A549 (cell line): Measurements from ENCODE around the gene ZNF593OS. TPM values are rescaled to one million over a fixed set of nuclear protein-coding genes. Genes with fewer than 3 reads are reported as not detected.
A peak's percentile ranks its signal among the peaks of the same experiment; 100 is the strongest.

Experiments
- ATAC-seq, 2 experiments: fragments of 200-7000 bp in 1 of 2; fragments of >200 bp in 1 of 2; cut with Nextera tagmentation in 1 of 2; cut with Tn5 transposase in 1 of 2; 3 replicates each; pipeline versions ENCODE4 v1.8.0 to v1.9.1; 2018 to 2020; ENCODE audit warnings: mild to moderate bottlenecking in 1 of 2, moderate library complexity in 1 of 2
- CTCF ChIA-PET: fragments of 300-600 bp; sonication (Branson Sonifier 250); formaldehyde crosslinking; extraction: SDS; loops from one replicate; lab custom pipeline; 2021; ENCODE audit warnings: antibody characterized with exemption, inconsistent platforms; lab: Yijun Ruan, JAX
- POLR2A ChIA-PET: fragments of 350-600 bp; formaldehyde crosslinking; extraction: SDS; loops from one replicate; lab custom pipeline; 2021; ENCODE audit warnings: antibody characterized with exemption, inconsistent platforms; lab: Yijun Ruan, JAX
- DNase-seq, 2 experiments: peaks; one replicate each; pipeline versions ENCODE4 v3.0.0 to v3.0.0-alpha.2; 2011 to 2016; ENCODE audit warnings: low read depth in 1 of 2, low spot score in 1 of 2
- FAIRE-seq: peaks from 2 replicates; lab custom pipeline; 2011; peaks lifted over from hg19 to GRCh38; lab: Jason Lieb, UNC
- H3K27ac ChIP-seq, 2 experiments: fragments of >200 bp; sonication (Bioruptor Twin); formaldehyde crosslinking; 3 replicates each; pipeline ENCODE4 v1.5.1; 2016 to 2017
- H3K4me1 ChIP-seq: fragments of >200 bp; sonication (Bioruptor Twin); formaldehyde crosslinking; 3 replicates; pipeline ENCODE4 v1.6.1; 2016
- H3K4me2 ChIP-seq: fragments of >200 bp; sonication (Bioruptor Twin); formaldehyde crosslinking; 3 replicates; pipeline ENCODE4 v1.6.1; 2016
- H3K4me3 ChIP-seq: fragments of >200 bp; sonication (Bioruptor Twin); formaldehyde crosslinking; 3 replicates; pipeline ENCODE4 v1.5.1; 2016
- H3K9me3 ChIP-seq: fragments of >200 bp; sonication (Bioruptor Twin); formaldehyde crosslinking; 3 replicates; pipeline ENCODE4 v1.6.1; 2016
- CBX2 ChIP-seq: fragments of 200-600 bp; sonication (generic); IDR thresholded peaks from 2 replicates; pipeline ENCODE4 v1.6.1; 2016; ENCODE audit warnings: low read depth, mild to moderate bottlenecking, borderline replicate concordance
- CEBPB ChIP-seq, 2 experiments: fragments of >200 bp in 1 of 2; sonication (Bioruptor Twin) in 1 of 2; formaldehyde crosslinking in 1 of 2; IDR thresholded peaks; 2 replicates each; pipeline ENCODE4 v1.6.1; 2012 to 2016
- E2F6 ChIP-seq: IDR thresholded peaks from 2 replicates; pipeline ENCODE4 v1.6.1; 2012; ENCODE audit warnings: low read depth, borderline replicate concordance
- EP300 ChIP-seq, 2 experiments: fragments of >200 bp; sonication (Bioruptor Twin); formaldehyde crosslinking; IDR thresholded peaks; 2 replicates in 1 of 2; 3 replicates in 1 of 2; pipeline ENCODE4 v1.6.1; 2016 to 2017
- FOSB ChIP-seq: fragments of 250-450 bp; sonication (Bioruptor Pico); IDR thresholded peaks from 2 replicates; pipeline ENCODE4 v1.5.0; 2020; ENCODE audit warnings: mild to moderate bottlenecking, moderate library complexity
- FOSL2 ChIP-seq, 2 experiments: fragments of 450-650 bp in 1 of 2; fragments of >200 bp in 1 of 2; sonication (Bioruptor Twin) in 1 of 2; formaldehyde crosslinking; IDR thresholded peaks; 2 replicates each; pipeline versions ENCODE4 v1.5.0 to v1.6.1; 2016 to 2020; ENCODE audit warnings: mild to moderate bottlenecking in 1 of 2, moderate library complexity in 1 of 2
- GATA3 ChIP-seq: IDR thresholded peaks from 2 replicates; pipeline ENCODE4 v1.6.1; 2012; ENCODE audit warnings: borderline replicate concordance
- HEYL ChIP-seq: fragments of 250-450 bp; sonication (Bioruptor Pico); IDR thresholded peaks from 2 replicates; pipeline ENCODE4 v1.8.0; 2021; ENCODE audit warnings: mild to moderate bottlenecking, moderate library complexity
- HOXA7 ChIP-seq: fragments of 250-450 bp; sonication (Bioruptor Pico); IDR thresholded peaks from 2 replicates; pipeline ENCODE4 v1.5.0; 2020; ENCODE audit warnings: mild to moderate bottlenecking, moderate library complexity
- HOXB13 ChIP-seq: fragments of 250-450 bp; sonication (Bioruptor Pico); IDR thresholded peaks from 2 replicates; pipeline ENCODE4 v1.5.0; 2020; ENCODE audit warnings: low read depth, mild to moderate bottlenecking, moderate library complexity
- JUNB ChIP-seq: fragments of >200 bp; sonication (Bioruptor Twin); formaldehyde crosslinking; IDR thresholded peaks from 2 replicates; pipeline ENCODE4 v1.6.1; 2016
- MAZ ChIP-seq: fragments of 150-350 bp; IDR thresholded peaks from 2 replicates; pipeline ENCODE4 v1.6.1; 2014; ENCODE audit warnings: antibody characterized with exemption, low read depth, low read length, borderline replicate concordance
- NFE2L2 ChIP-seq: fragments of 150-350 bp; conservative IDR thresholded peaks from 2 replicates; pipeline ENCODE4 v1.6.1; 2014; ENCODE audit warnings: low read length
- NPAS2 ChIP-seq: fragments of 250-450 bp; sonication (Bioruptor Pico); IDR thresholded peaks from 2 replicates; pipeline ENCODE4 v1.8.0; 2022; ENCODE audit warnings: mild to moderate bottlenecking, moderate library complexity, borderline replicate concordance
- NR3C1 ChIP-seq: fragments of >200 bp; sonication (Bioruptor Twin); formaldehyde crosslinking; IDR thresholded peaks from 3 replicates; pipeline ENCODE4 v1.6.1; 2017
- PHF8 ChIP-seq: fragments of 200-600 bp; sonication (generic); IDR thresholded peaks from 2 replicates; pipeline ENCODE4 v1.6.1; 2016; ENCODE audit warnings: low read depth, mild to moderate bottlenecking, antibody characterized with exemption, moderate library complexity, borderline replicate concordance
- POLR2AphosphoS2 ChIP-seq: conservative IDR thresholded peaks from 2 replicates; pipeline ENCODE4 v1.6.1; 2012; ENCODE audit warnings: low read length, improper control_type of control experiment, inconsistent platforms
- RAD21 ChIP-seq, 2 experiments: fragments of >200 bp in 1 of 2; sonication (Bioruptor Twin) in 1 of 2; formaldehyde crosslinking in 1 of 2; IDR thresholded peaks in 1 of 2; conservative IDR thresholded peaks in 1 of 2; 2 replicates in 1 of 2; 3 replicates in 1 of 2; pipeline ENCODE4 v1.6.1; 2012 to 2018; ENCODE audit warnings: inconsistent platforms in 1 of 2
- RNF2 ChIP-seq: fragments of 200-600 bp; sonication (generic); IDR thresholded peaks from 2 replicates; pipeline ENCODE4 v1.6.1; 2016; ENCODE audit warnings: low read depth, mild to moderate bottlenecking, antibody characterized with exemption, moderate library complexity, borderline replicate concordance
- SMC3 ChIP-seq: fragments of >200 bp; sonication (Bioruptor Twin); formaldehyde crosslinking; IDR thresholded peaks from 3 replicates; pipeline ENCODE4 v1.6.1; 2018; ENCODE audit warnings: inconsistent platforms
- SREBF2 ChIP-seq: fragments of 450-650 bp; IDR thresholded peaks from 2 replicates; pipeline ENCODE4 v1.6.1; 2014; ENCODE audit warnings: mild to moderate bottlenecking, moderate library complexity
- ZFP36 ChIP-seq: fragments of 450-650 bp; IDR thresholded peaks from 2 replicates; pipeline ENCODE4 v1.6.1; 2014; ENCODE audit warnings: borderline replicate concordance; ENCODE audit not compliant: partially characterized antibody
- ZNF302 ChIP-seq: fragments of 250-450 bp; sonication (Bioruptor Pico); IDR thresholded peaks from 2 replicates; pipeline ENCODE4 v1.9.0; 2021; ENCODE audit warnings: inconsistent platforms, mild to moderate bottlenecking, moderate library complexity
- WGBS: methylation state at CpG from one replicate; pipeline ENCODE4 v1.1.6; 2017; ENCODE audit errors: missing lambda C conversion rate; 5-methylcytosine and 5-hydroxymethylcytosine counted together
- polyA plus RNA-seq, 4 experiments: library from polyadenylated mRNA; depleted of rRNA in 3 of 4; stranded (reverse); fragments of >200 nt; fragmentation: RNase III in 1 of 4; extraction: RNeasy Plus Mini Kit Qiagen cat#74134 plus additional on column Dnase treatment in 1 of 4; gene quantifications; 2 replicates in 3 of 4; 3 replicates in 1 of 4; pipeline ENCODE4 v1.2.3, GENCODE V29; 2011 to 2017
- TF ChIP-seq, protein P1 (sequence below): fragments of 200-600 bp; sonication (generic); IDR thresholded peaks from 2 replicates; pipeline ENCODE4 v1.6.1; 2016; ENCODE audit warnings: antibody characterized with exemption, mild to moderate bottlenecking, moderate library complexity

The ZNF593OS gene
- polyA plus RNA-seq, 2 of the 4 experiments (the other 2 are of a cell fraction): not detected

DNA sequence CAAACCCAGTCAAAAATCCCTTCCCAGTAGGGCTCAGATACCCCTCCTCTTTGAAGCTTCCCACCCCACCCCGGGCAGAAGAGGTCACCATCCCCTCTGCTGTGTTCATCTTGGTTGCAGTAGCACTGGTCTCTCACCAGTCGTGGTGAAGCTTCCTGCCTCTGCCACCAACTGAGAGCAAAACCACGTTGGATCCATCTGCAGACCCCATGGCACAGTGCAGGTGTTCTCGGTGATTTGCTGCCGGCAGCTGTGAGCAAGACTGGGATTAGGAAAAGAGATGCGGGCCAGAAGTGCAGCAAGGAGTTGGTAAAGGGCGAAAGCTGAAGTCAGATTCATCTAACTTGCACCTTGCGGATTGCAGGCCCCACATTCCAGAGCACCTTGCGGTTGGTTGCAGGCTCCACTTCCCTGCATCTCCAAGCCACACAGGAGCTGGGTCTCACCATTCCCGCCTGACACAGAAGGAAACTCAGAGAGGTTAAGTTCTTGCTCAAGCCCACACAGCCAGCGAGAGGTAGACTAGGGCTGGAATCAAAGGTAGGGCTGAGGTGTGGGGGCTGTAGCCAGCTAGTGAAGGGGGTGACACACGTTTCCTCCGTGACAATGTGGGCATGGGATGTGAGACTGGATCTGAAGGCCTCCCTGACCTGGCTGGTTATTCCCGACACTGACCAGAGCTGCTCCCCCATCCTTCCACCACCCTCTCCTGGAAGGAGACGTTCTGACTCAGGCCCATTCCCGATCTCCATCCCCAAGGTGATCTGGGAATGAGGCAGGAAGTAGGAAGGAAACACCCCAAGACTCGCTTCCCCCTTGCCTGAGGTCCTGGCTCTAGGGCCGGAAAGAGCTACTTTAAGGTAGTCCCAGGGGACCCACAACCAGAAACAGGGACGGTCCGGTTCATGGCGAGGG, 16.0 kb downstream of the ZNF593OS start:
- H3K4me3 ChIP-seq: no peak overlapping the region
- FAIRE-seq (no peak), ATAC-seq (no peak), DNase-seq (no peak)
- no peak overlapping the region for H3K4me2 ChIP-seq
- H3K4me1 ChIP-seq: peaks cover 7% of the 10 kb centered on the region; the same call in 2 of the 3 replicates
- H3K9me3 ChIP-seq: no peaks in the 10 kb centered on the region
- peak overlapping the region in 1 of 2 experiments; percentile 66; a peak in 2 of 6 replicates for H3K27ac ChIP-seq
- 77% methylated on average over 21 of the region's 21 CpGs for WGBS
- TF ChIP-seq NFE2L2 (no peak), ZNF302 (CRISPR knock-in tag) (no peak), JUNB (no peak), HEYL (CRISPR knock-in tag) (no peak), RNF2 (no peak), HOXB13 (no peak), EP300 (IDR thresholded peaks at IDR 0.05) (no peak), MAZ (no peak)
- ChIA-PET POLR2A (no interaction called here), CTCF (interaction anchor here (0.6 to 5.2 kb wide), 11 partner anchors 9 to 260 kb away, joined by 3 to 54 read pairs (median 4); partner anchors contain the start of genes C1orf232, SLC30A2 and ZNF593)

DNA sequence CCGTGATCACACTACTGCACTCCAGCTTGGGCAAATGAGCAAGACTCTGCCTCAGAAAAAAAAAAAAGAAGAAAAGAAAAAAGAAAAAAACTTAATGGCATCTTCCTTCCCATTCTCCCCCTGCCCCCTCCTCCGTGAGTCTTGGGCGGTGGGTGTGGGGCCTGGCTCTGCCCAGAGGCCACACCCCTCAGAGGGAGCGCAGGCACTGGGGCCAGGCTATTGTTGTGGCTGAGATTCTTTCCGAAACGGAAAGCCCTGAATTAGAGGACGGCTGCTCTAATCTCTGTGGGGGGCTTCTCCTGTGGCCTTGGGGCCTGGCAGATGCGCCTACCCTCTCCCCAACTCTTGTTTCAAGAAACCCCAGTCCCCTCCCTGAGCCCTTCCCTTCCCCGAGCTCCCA, 16.9 kb downstream of the ZNF593OS start:
- CTCF ChIA-PET: interaction anchor here (2.2 to 5.2 kb wide), 3 partner anchors 10 to 15 kb away, joined by 6 to 54 read pairs (median 19); partner anchors contain the start of genes C1orf232 and ZNF593
- POLR2A ChIA-PET: no interaction called here
- no peak for FAIRE-seq
- no peak overlapping the region for H3K4me3 ChIP-seq
- no peak for TF ChIP-seq FOSL2 (IDR thresholded peaks at IDR 0.05)
- TF ChIP-seq FOSL2 (CRISPR knock-in tag; IDR thresholded peaks at IDR 0.05): no peak
- TF ChIP-seq POLR2AphosphoS2: no peak
- TF ChIP-seq CEBPB (IDR thresholded peaks at IDR 0.05): no peak
- TF ChIP-seq ZFP36: no peak
- no peak for TF ChIP-seq SMC3
- no peak for TF ChIP-seq CBX2
- no peak for TF ChIP-seq NR3C1
- TF ChIP-seq HOXA7 (CRISPR knock-in tag): no peak
- TF ChIP-seq EP300 (IDR thresholded peaks at IDR 0.05): no peak
- no peak for TF ChIP-seq E2F6
- no peak for TF ChIP-seq RAD21 (conservative IDR thresholded peaks at IDR 0.05 in 1 of 2, IDR thresholded peaks at IDR 0.05 in 1 of 2)
- TF ChIP-seq, protein P1, sequence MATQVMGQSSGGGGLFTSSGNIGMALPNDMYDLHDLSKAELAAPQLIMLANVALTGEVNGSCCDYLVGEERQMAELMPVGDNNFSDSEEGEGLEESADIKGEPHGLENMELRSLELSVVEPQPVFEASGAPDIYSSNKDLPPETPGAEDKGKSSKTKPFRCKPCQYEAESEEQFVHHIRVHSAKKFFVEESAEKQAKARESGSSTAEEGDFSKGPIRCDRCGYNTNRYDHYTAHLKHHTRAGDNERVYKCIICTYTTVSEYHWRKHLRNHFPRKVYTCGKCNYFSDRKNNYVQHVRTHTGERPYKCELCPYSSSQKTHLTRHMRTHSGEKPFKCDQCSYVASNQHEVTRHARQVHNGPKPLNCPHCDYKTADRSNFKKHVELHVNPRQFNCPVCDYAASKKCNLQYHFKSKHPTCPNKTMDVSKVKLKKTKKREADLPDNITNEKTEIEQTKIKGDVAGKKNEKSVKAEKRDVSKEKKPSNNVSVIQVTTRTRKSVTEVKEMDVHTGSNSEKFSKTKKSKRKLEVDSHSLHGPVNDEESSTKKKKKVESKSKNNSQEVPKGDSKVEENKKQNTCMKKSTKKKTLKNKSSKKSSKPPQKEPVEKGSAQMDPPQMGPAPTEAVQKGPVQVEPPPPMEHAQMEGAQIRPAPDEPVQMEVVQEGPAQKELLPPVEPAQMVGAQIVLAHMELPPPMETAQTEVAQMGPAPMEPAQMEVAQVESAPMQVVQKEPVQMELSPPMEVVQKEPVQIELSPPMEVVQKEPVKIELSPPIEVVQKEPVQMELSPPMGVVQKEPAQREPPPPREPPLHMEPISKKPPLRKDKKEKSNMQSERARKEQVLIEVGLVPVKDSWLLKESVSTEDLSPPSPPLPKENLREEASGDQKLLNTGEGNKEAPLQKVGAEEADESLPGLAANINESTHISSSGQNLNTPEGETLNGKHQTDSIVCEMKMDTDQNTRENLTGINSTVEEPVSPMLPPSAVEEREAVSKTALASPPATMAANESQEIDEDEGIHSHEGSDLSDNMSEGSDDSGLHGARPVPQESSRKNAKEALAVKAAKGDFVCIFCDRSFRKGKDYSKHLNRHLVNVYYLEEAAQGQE: no peak
- no peak for TF ChIP-seq SREBF2
- no peak for TF ChIP-seq NPAS2 (CRISPR knock-in tag)
- no peak for TF ChIP-seq PHF8
- TF ChIP-seq FOSB (CRISPR knock-in tag): no peak
- TF ChIP-seq GATA3: no peak
- no peak for TF ChIP-seq JUNB
- TF ChIP-seq, all 56 proteins: peak for 0
- peaks cover 7% of the 10 kb centered on the region; the same call in 2 of the 3 replicates for H3K4me1 ChIP-seq
- WGBS: 80% methylated on average over 9 of the region's 9 CpGs
- H3K9me3 ChIP-seq: no peaks in the 10 kb centered on the region
- ATAC-seq: no peak
- no peak overlapping the region for H3K4me2 ChIP-seq
- DNase-seq: no peak
- no peak overlapping the region for H3K27ac ChIP-seq
